ENCODE results near the gene CDK11B. TPM values are rescaled to one million over a fixed set of nuclear protein-coding genes. Genes with fewer than 3 reads are reported as not detected.

CDK11B gene
- total and polyA plus RNA-seq, 2 of the 8 experiments (the other 6 are each of a cell fraction or from before 2014, with no cell fraction given) = 11.1 to 31.9 TPM

GRCh38 chr1:1624443-1625403 lies 34.1 kb downstream of the CDK11B start:
- 88% methylated on average over 30 of the region's 38 CpGs; no CpG with 5 or more reads in 1 of the 2 experiments for WGBS, 2 experiments (ENCODE audit: extremely low coverage in 1 of 2, insufficient coverage in 1 of 2, insufficient read length in 1 of 2, insufficient replicate concordance in 2 of 2, low coverage in 1 of 2, low lambda C conversion rate in 2 of 2, missing lambda C conversion rate in 1 of 2)
- POLR2A ChIA-PET (ENCODE audit: partially characterized antibody) = interaction anchor here (1.7 kb wide), 1 partner anchor 9 kb away, joined by 4 read pairs; the partner anchor contains the start of gene MIB2
- Histone ChIP-seq H3K23ac (ENCODE audit: insufficient read length) (no peak overlapping the region), H3K79me2 (ENCODE audit: control insufficient read depth in 1 of 2, insufficient read depth in 2 of 2, low read length in 2 of 2) (no peaks in the 10 kb centered on the region), H3K18ac (ENCODE audit: extremely low read depth, low read length) (no peak overlapping the region), H3K79me1 (ENCODE audit: low read depth, low read length) (no peaks in the 10 kb centered on the region; the same call in none of the 2 replicates), H4K8ac (ENCODE audit: extremely low read depth, insufficient read depth, low read length) (no peak overlapping the region), H2BK15ac (ENCODE audit: low read length) (no peak overlapping the region), H3K4me3 (ENCODE audit: extremely low read depth in 1 of 4, insufficient read depth in 2 of 4, low read depth in 3 of 4, low read length in 4 of 4) (no peak overlapping the region), H3K9me3 (ENCODE audit: insufficient read depth in 2 of 2, low read depth in 1 of 2, low read length in 1 of 2) (no peaks in the 10 kb centered on the region), H3K27me3 (replicated peaks in 1 of 4; ENCODE audit: control insufficient read depth in 3 of 4, extremely low read depth in 1 of 4, insufficient read depth in 3 of 4, low read length in 3 of 4) (peaks cover 0 to 2% (median under 1%) of the 10 kb centered on the region in 4 experiments; a peak in 3 of 7 replicates), H2BK5ac (ENCODE audit: low read depth, low read length) (no peak overlapping the region), H3K4me1 (replicated peaks in 1 of 4; ENCODE audit: control insufficient read depth in 3 of 4, insufficient read depth in 4 of 4, low read length in 3 of 4) (peaks cover 0 to 6% (median 2%) of the 10 kb centered on the region in 4 experiments; a peak in 4 of 7 replicates), H2BK12ac (ENCODE audit: low read depth, low read length) (no peak overlapping the region), H4K5ac (ENCODE audit: insufficient read length, low read depth, low read length) (no peak overlapping the region), H3K14ac (ENCODE audit: insufficient read length) (no peak overlapping the region), H2BK20ac (ENCODE audit: low read length) (no peak overlapping the region), H3K4ac (replicated peaks; ENCODE audit: insufficient read length, low read depth, low read length) (no peak overlapping the region), H3K9ac (replicated peaks in 1 of 4; ENCODE audit: extremely low read depth in 1 of 4, low read depth in 3 of 4, low read length in 3 of 4) (no peak overlapping the region), H3K23me2 (ENCODE audit: low read depth, low read length) (peaks cover 6% of the 10 kb centered on the region; the same call in 1 of the 2 replicates), H2BK120ac (replicated peaks; ENCODE audit: low read depth, low read length) (no peak overlapping the region), H2AK5ac (ENCODE audit: low read depth, low read length) (no peak overlapping the region), H3K4me2 (ENCODE audit: insufficient read depth in 1 of 2, low read depth in 2 of 2, low read length in 2 of 2) (no peak overlapping the region), H3K27ac (ENCODE audit: low read depth, low read length) (no peak overlapping the region), H3K56ac (replicated peaks; ENCODE audit: insufficient read length, low read depth, low read length) (no peak overlapping the region), H4K20me1 (replicated peaks in 1 of 2; ENCODE audit: control insufficient read depth in 1 of 2, insufficient read depth in 2 of 2, low read length in 2 of 2) (peaks cover 0 to 16% of the 10 kb centered on the region in 2 experiments), H2AFZ (ENCODE audit: low read length) (no peak overlapping the region), H3K36me3 (ENCODE audit: control insufficient read depth in 2 of 4, insufficient read depth in 4 of 4, low read length in 3 of 4) (no peaks in the 10 kb centered on the region), H4K91ac (replicated peaks; ENCODE audit: insufficient read length, low read length) (no peak overlapping the region)
- CTCF ChIA-PET (ENCODE audit: partially characterized antibody) = interaction anchor here (0.6 to 1.0 kb wide), 2 partner anchors 27 to 50 kb away, joined by 3 to 4 read pairs; no protein-coding TSS in a partner anchor
- TF ChIP-seq BACH1 (IDR thresholded peaks at IDR 0.05; ENCODE audit: low read length) (no peak), ASH2L (IDR thresholded peaks at IDR 0.05; ENCODE audit: low read length) (no peak), SRF (IDR thresholded peaks at IDR 0.05; ENCODE audit: low read depth, low read length) (no peak)
- FAIRE-seq = no peak
- peak in 1 of 2 experiments; percentile 49 for DNase-seq (ENCODE audit: low read depth in 1 of 2, low spot score in 2 of 2)
